NAMALWA (cell line): ENCODE data around the gene RND3.

ENCODE experiments used
- DNase-seq: peaks from one replicate; pipeline ENCODE4 v3.0.0-alpha.2; 2015; ENCODE audit warnings: low spot score

The RND3 gene

DNA sequence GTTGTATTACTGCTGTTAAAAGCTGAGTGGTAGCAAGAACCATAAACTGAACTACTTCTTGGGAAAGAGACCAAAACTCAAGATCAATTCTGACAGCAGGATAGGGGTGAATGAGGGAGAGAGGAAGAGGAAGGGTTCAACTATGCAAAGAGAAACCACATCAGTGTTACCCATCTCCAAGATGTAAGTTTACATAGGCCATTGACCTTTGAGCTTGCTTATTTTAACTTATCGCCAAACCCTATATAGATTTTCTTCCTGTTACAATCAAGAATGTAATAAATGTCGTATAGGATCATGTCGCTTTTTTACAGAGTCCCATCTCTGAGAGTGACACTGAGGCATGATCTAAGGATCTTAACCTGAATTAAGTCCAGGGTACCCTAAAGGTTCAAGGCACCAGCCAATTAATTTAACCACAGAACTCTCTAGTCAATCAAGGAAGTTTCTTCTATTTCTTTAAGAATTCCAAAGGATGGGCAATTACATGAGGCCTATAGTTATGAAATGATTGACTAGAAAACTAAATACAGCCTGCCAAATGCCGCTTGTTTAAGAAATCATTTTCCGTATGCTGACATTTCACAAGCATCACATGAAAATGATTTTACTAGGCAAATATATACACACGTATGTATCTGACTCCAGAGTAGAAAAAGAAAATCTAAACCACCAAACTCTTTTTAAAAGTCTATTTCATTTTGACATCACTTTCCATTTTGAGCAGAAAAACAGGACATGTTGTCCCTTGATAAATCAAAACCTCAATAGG lies 11.8 kb downstream of the RND3 start:
- DNase-seq: no peak

GRCh38 chr2:150474326-150475074 lies 13.0 kb downstream of the RND3 start:
- no peak for DNase-seq

DNA sequence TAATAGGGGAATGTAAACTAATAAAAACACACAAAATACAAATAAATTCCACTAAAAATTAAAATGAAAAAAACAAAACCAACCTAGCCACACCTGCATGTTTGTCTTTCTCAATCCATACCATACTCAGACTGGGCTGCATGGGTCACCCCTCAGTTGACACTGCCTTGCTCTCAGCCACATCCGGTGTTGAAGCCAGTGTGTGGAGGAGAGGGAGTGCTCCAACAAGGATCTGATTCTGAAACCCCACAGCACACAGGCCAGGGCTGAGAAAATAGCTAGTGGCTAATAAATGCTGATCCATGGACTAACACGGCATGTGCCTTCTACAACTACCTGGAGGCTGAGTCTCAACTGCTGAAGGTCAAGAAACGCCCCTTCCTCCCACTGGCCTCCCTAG lies 13.7 kb downstream of the RND3 start:
- DNase-seq: no peak

DNA sequence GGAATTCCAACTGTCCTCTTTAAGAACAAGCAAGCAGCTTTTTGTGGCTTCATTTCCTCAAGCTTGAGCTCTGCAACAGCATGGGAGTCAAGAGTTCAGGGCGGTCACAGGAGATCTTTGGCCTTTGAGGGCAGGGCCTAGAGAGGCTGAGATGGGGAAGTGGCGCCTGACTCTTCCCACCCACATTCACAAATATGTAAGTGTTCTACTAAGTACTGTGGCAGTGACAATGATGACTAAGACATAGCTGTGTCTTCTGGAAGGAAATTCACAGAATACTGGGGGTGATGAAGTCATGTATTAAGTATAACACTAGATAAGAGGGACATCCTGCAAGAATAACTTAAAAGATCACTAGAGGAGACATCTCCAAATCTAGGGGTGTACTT lies 15.0 kb downstream of the RND3 start:
- DNase-seq: no peak

- DNase-seq: no peak
Measured at GRCh38 chr2:150471813-150472510, 15.5 kb downstream of the RND3 start.

DNA sequence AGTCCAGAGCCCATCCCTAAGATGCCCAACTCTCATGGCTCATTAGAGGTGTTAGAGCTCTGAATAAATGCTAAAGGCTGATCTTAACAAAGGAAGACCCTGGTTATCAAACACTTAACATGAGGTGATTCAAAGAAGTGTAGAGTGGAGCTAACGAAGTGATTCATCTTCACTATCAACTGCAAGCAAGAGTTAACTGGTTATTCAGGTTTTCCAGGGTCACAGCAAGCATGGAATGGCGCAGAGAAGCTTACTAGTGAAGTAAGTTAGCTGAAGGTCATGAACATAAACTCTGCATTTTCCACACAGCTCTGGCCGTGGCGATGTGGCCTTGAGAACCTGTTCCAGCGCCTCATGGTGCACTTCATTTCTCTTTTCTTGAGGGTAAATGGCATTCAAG lies 17.0 kb downstream of the RND3 start:
- DNase-seq: no peak

GRCh38 chr2:150469706-150470274 lies 17.7 kb downstream of the RND3 start:
- DNase-seq: no peak

- no peak for DNase-seq
Measured at GRCh38 chr2:150468350-150468960, 19.0 kb downstream of the RND3 start.

GRCh38 chr2:150467621-150467963 lies 19.9 kb downstream of the RND3 start:
- no peak for DNase-seq

- no peak for DNase-seq
Measured at GRCh38 chr2:150466741-150467620, 20.5 kb downstream of the RND3 start.

- no peak for DNase-seq
Measured at GRCh38 chr2:150465703-150466569, 21.5 kb downstream of the RND3 start.

- DNase-seq: no peak
Measured at GRCh38 chr2:150464986-150465385, 22.5 kb downstream of the RND3 start.

DNA sequence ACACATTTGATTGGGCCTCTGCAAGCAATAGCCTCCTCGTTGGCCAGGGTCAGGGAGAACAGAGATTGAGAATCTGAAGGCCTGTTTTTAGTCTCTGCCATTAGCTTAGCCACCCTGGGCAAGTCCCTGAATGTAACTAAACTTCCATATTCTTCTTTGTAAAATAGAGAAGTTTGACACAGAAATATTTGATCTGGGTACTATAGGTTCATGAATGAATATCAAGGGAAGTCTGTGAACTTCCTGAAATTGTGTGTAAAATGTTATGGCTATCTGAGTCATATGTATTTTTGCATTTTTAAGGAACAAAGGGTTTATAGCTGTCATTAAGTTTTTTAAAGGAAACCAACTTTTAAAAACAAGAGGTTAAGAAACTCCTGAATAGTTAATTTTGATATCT lies 23.2 kb downstream of the RND3 start:
- no peak for DNase-seq

DNA sequence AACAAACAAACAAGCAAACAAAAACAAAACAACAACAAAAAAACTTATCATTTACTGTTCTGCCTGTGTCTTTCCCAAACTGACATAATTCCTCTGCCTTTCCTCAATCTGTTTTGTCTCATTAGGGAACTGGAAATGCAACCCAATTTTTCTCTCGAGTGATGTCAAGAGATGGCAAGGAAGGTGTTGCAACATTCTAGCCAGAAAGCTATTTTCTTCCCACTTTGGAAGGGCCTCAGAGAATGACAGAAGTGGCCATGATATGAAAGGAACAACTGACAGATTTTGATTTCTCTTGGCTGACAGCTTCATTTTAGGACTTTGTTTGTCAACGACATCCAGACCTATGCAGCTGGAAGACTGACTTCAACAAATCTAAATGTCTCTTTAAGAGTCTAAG lies 24.7 kb downstream of the RND3 start:
- DNase-seq: no peak

DNA sequence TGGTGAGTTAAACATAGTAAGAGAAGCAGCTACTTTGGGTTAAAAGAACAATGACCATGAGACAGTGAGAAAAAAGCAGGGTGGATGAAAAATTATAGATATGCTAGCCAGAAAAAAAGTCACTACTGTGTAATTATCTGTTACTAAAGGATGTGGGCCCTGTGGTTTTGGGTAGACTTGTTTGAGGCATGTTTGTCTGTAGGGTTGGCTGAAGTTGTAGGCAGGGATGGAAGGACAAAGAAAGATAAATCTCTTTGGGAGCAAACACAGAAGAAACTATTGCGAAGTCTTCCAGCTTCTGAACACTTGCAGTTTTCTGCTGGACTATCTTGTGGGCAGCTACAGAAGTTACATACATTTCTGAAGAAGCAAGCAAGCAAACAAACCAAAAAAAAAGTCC lies 28.2 kb downstream of the RND3 start:
- no peak for DNase-seq

DNA sequence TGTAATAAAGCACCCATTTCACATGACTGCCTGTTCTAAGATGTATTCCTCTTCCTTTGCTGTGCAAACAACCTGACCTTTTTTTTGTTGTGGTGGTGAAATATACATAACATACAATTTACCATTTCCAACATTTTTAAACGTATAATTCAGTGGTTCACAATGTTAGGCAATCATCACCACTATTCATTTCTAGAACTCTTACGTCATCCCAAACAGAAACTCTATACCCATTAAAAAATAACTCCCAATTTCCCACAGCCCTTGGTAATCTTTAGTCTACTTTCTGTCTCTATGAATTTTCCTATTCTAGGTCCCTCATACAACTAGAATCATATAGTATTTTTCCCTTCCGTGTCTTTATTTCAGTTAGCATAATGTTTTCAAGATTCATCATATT lies 36.7 kb downstream of the RND3 start:
- DNase-seq: no peak

- no peak for DNase-seq
Measured at GRCh38 chr2:150449856-150450255, 37.6 kb downstream of the RND3 start.

GRCh38 chr2:150445398-150445797 lies 42.1 kb downstream of the RND3 start:
- no peak for DNase-seq

- DNase-seq: no peak
Measured at GRCh38 chr2:150442484-150442883, 45.0 kb downstream of the RND3 start.

DNA sequence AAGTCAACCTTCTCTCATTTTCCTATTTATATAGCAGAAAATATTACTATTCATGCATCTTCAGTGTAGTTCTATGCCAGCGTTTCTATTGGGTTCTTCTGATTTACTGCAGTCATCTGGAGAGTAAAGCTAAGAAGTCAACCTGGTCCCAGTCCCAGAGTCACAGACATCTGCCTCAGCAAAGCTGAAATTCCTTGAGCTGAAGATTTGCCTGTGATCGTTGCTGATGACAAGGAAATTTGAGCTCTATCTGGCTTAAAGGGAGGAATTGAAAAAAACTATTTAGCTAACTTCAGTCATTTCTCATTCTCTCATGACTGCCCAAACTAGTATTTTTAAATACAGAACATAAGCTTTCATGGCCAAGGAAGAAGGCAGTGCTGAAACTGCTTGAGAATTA lies 45.7 kb downstream of the RND3 start:
- no peak for DNase-seq
